Central memory CD8-positive, alpha-beta T cell (primary cell): ENCODE measurements around the gene PKN3.

Source experiments
- ATAC-seq: fragments of 150-1000 bp; cut with Tn5 transposase; replicated peaks from 2 replicates; pipeline ENCODE4 v1.10.0; 2022; ENCODE audit warnings: mild to moderate bottlenecking, moderate FRiP score, moderate number of reproducible peaks; ENCODE audit not compliant: poor library complexity, severe bottlenecking; ENCODE audit errors: extremely low read depth
- DNase-seq, 2 donors: peaks; one replicate each; pipeline ENCODE4 v3.0.0; 2021; ENCODE audit warnings: low spot score in 2 of 2
- H3K27ac Mint-ChIP-seq: one replicate; pipeline ENCODE4 v1.8.0; 2022; ENCODE audit warnings: low read depth, mild to moderate bottlenecking, moderate library complexity, mixed read lengths
- H3K27me3 Mint-ChIP-seq: one replicate; pipeline ENCODE4 v1.8.0; 2022; ENCODE audit warnings: mixed read lengths
- H3K36me3 Mint-ChIP-seq: one replicate; pipeline ENCODE4 v1.8.0; 2022; ENCODE audit warnings: mild to moderate bottlenecking, moderate library complexity, mixed read lengths; ENCODE audit not compliant: insufficient read depth
- H3K4me1 Mint-ChIP-seq: one replicate; pipeline ENCODE4 v1.8.0; 2022; ENCODE audit warnings: mixed read lengths
- H3K4me3 Mint-ChIP-seq: one replicate; pipeline ENCODE4 v1.8.0; 2022; ENCODE audit warnings: mild to moderate bottlenecking, moderate library complexity, mixed read lengths
- H3K9me3 Mint-ChIP-seq: one replicate; pipeline ENCODE4 v1.8.0; 2022; ENCODE audit warnings: mixed read lengths

The PKN3 gene

DNA sequence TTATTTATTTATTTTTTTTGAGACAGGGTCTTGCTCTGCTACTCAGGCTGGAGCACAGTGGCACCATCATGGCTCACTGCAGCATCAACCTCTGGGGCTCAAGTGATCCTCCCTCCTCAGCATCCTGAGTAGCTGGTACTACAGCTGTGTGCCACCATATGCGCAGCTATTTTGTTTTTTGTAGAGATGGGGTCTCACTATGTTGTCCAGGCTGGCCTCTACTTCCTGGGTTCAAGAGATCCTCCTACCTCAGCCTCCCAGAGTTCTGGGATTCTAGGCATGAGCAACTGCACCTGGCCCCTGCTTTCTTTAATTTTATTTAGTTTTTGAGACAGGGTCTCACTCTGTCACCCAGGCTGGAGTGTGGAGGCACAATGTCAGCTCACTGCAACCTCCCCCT lies 41.1 kb downstream of the PKN3 start:
- no peaks in the 10 kb centered on the region for H3K27me3 Mint-ChIP-seq
- no peak overlapping the region for H3K27ac Mint-ChIP-seq
- no peaks in the 10 kb centered on the region for H3K4me1 Mint-ChIP-seq
- H3K4me3 Mint-ChIP-seq: no peak overlapping the region
- H3K9me3 Mint-ChIP-seq: no peaks in the 10 kb centered on the region
- H3K36me3 Mint-ChIP-seq: peaks cover 23% of the 10 kb centered on the region
- DNase-seq (no peak), ATAC-seq (no peak)

GRCh38 chr9:128747241-128747640 lies 44.9 kb downstream of the PKN3 start:
- Mint-ChIP-seq H3K27ac (no peak overlapping the region), H3K4me3 (no peak overlapping the region), H3K9me3 (no peaks in the 10 kb centered on the region), H3K27me3 (no peaks in the 10 kb centered on the region), H3K4me1 (no peaks in the 10 kb centered on the region), H3K36me3 (peaks cover 11% of the 10 kb centered on the region)
- ATAC-seq (no peak), DNase-seq (no peak)

GRCh38 chr9:128750926-128751595 lies 48.8 kb downstream of the PKN3 start:
- DNase-seq (no peak), ATAC-seq (no peak)
- Mint-ChIP-seq H3K36me3 (peaks cover 7% of the 10 kb centered on the region), H3K4me1 (no peaks in the 10 kb centered on the region), H3K27ac (no peak overlapping the region), H3K9me3 (no peaks in the 10 kb centered on the region), H3K27me3 (no peaks in the 10 kb centered on the region), H3K4me3 (no peak overlapping the region)

DNA sequence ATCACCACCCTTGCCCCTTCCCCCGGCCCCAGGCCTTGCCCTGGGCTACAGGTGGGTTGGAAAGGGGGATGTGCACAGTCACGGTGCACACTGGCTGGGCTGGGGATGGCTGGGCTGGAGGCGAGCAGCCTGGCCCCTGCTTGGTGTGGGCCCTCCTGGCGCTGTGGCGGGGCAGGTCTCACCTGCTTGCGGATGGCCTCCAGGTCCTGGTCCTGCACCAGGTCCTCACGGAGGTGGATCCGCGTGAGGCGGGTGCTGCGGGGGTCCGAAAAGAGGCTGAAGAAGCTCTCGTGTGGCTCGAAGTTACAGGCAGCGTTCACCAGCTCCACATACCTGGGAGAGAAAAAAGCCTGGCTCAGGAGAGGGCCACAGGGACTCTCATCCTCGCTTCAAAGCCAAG lies 51.3 kb downstream of the PKN3 start:
- no peak for DNase-seq
- no peak overlapping the region for H3K4me3 Mint-ChIP-seq
- peaks cover 7% of the 10 kb centered on the region for H3K36me3 Mint-ChIP-seq
- H3K9me3 Mint-ChIP-seq: no peaks in the 10 kb centered on the region
- H3K27ac Mint-ChIP-seq: no peak overlapping the region
- no peaks in the 10 kb centered on the region for H3K27me3 Mint-ChIP-seq
- no peak for ATAC-seq
- no peaks in the 10 kb centered on the region for H3K4me1 Mint-ChIP-seq

DNA sequence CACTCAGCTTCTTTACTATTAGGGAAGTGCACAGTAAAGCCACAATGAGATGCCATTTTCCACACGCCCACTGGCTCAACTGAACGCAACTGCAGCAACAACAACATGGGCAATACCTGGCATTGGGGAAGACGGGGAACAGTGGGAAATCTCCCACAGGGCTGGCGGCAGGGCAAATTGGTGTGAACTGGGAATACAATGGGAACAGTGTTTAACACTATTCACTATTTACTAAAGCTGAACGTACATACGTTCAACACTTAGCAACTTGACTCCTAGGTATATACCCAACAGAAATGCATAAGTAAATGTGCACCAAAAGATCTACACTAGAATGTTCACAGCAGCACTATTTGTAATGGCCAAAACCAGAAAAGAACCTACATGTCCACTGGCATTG lies 55.3 kb downstream of the PKN3 start:
- no peak overlapping the region for H3K27ac Mint-ChIP-seq
- DNase-seq: no peak
- ATAC-seq: no peak
- no peak overlapping the region for H3K4me3 Mint-ChIP-seq
- H3K9me3 Mint-ChIP-seq: no peaks in the 10 kb centered on the region
- H3K27me3 Mint-ChIP-seq: no peaks in the 10 kb centered on the region
- peaks cover under 1% of the 10 kb centered on the region for H3K4me1 Mint-ChIP-seq
- H3K36me3 Mint-ChIP-seq: peaks cover 2% of the 10 kb centered on the region

GRCh38 chr9:128762671-128763449 lies 60.6 kb downstream of the PKN3 start:
- H3K36me3 Mint-ChIP-seq: peaks cover 7% of the 10 kb centered on the region
- no peak for ATAC-seq
- H3K4me1 Mint-ChIP-seq: peaks cover 16% of the 10 kb centered on the region
- H3K9me3 Mint-ChIP-seq: no peaks in the 10 kb centered on the region
- H3K27ac Mint-ChIP-seq: peak overlapping the region; percentile 74
- H3K4me3 Mint-ChIP-seq: no peak overlapping the region
- no peak for DNase-seq
- H3K27me3 Mint-ChIP-seq: no peaks in the 10 kb centered on the region

DNA sequence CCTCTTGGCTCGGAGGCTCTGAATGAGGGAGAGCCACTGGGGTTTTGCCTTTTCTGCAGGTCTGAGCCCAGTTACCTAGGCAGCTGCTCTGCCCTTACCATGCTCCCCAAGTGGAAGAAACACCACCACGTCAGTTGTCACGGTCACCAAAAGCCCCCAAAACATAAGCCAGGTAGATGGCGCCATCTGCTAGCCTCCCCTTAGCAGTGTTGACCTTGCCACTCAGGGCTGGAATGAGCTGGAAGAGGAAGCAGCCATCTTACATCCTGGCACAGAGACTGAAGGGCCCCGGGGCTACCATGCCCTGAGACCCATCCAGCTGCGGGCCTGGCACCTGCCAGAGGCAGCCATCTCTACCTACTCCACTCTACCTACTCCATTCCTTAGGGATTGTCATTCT lies 62.1 kb downstream of the PKN3 start:
- no peaks in the 10 kb centered on the region for H3K27me3 Mint-ChIP-seq
- H3K27ac Mint-ChIP-seq: no peak overlapping the region
- peaks cover 31% of the 10 kb centered on the region for H3K4me1 Mint-ChIP-seq
- H3K36me3 Mint-ChIP-seq: peaks cover 9% of the 10 kb centered on the region
- DNase-seq: no peak
- no peaks in the 10 kb centered on the region for H3K9me3 Mint-ChIP-seq
- ATAC-seq: no peak
- no peak overlapping the region for H3K4me3 Mint-ChIP-seq

- H3K4me3 Mint-ChIP-seq: no peak overlapping the region
- peak overlapping the region; percentile 32 for H3K27ac Mint-ChIP-seq
- no peaks in the 10 kb centered on the region for H3K27me3 Mint-ChIP-seq
- peaks cover 40% of the 10 kb centered on the region for H3K4me1 Mint-ChIP-seq
- H3K36me3 Mint-ChIP-seq: peaks cover 13% of the 10 kb centered on the region
- no peak for ATAC-seq
- H3K9me3 Mint-ChIP-seq: no peaks in the 10 kb centered on the region
- DNase-seq: no peak
These were observed 63.2 kb downstream of the PKN3 start for GRCh38 chr9:128765499-128765898.

DNA sequence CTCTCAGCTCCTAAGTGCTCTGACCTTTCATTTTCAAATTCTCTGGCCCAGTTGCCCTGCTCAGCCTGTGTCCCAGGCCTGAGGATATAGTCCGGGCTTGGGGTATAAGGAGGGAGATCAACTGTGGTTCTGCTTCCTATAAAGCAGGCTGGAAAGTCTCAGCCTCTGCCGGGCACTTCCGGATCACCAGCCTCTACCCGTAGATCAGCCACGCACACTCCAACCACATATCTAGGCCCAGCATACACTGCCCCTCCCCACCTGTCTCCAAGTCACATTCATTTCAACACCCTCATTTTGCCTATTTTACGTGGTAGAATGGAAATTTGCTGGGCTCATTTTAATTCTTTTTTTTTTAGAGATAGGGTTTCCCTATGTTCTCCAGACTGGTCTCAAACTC lies 66.3 kb downstream of the PKN3 start:
- peaks cover 22% of the 10 kb centered on the region for H3K36me3 Mint-ChIP-seq
- no peaks in the 10 kb centered on the region for H3K27me3 Mint-ChIP-seq
- peaks cover 40% of the 10 kb centered on the region for H3K4me1 Mint-ChIP-seq
- no peak overlapping the region for H3K4me3 Mint-ChIP-seq
- ATAC-seq: no peak
- no peak for DNase-seq
- H3K9me3 Mint-ChIP-seq: no peaks in the 10 kb centered on the region
- peak overlapping the region; percentile 49 for H3K27ac Mint-ChIP-seq
